ENCODE data around the gene CARD10.
A peak's percentile ranks its signal among the peaks of the same experiment; 100 is the strongest.
"Not testable (repeated sequence)": the region's sequence is repeated elsewhere in the genome, so short reads cannot be mapped to it uniquely, and the experiment has no call there.

Gene CARD10

GRCh38 chr22:37485395-37486223 lies 33.6 kb downstream of the CARD10 start:
- DNase-seq: no peak

- DNase-seq: peak; percentile 89 to 94
Measured at GRCh38 chr22:37484480-37485394, 34.5 kb downstream of the CARD10 start.

DNA sequence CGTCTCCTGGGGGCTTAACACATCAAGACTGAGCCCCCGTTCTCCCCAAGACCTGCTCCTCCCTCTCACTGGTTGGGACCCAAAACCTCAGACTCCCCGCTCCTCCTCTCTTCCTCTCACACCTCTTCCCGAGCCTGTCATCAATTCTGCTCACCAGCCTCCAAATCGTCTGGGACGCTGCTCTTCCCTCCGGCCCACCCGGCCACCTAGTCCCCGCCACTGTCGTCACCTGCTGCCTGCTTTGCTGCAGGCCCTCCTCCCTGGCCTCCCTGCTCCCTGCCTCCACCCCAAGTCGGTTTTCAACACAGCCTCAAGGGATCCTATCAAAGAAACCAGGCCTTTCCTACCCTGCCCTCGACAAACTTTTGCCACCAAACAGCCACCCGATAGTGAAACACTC lies 36.2 kb downstream of the CARD10 start:
- no peak for DNase-seq

DNA sequence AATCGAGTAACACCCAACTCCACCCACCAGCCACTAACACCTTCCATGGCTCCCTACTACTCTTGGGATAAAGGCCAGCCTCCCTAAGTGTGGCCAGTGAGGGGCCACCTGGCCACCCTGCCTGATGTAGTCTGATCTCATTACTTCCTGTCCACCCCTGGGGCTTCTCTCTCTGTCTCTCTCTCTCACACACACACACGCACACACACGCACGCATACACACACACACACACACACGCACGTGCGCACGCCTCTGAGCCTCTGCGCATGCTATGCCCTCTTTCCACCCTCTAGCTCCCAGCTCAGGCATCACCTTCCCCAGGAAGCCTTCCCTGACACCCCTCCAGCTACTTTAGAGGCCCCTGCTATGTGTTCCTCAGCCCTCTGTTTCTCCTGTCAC lies 37.0 kb downstream of the CARD10 start:
- DNase-seq: no peak

DNA sequence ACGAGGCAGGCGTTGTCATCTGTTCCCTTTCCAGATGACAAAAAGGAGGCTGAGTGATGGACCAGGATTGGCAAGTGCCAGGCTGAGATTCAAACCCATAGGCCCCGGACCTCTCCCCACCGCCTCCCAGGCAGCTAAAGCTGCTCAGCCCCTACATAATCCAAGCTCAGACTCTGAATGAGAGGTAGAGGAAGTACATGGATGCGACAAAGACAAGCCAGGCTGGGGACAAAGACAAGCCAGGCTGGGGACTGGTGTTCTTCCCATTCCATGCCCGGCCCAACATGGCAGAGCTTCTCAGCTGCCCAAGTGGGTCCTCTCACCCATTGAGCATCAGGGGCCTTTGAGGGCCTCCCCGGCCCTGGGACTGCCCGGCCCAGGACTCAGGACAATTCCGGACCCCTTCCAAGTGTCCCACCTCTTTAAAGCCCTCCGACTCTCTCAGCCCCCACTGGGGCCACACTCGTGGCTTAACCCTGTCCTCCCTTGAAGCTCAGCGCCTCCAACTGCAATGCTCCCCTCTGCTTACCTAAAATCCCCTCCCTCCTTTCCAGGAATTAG lies 37.8 kb downstream of the CARD10 start:
- no peak for DNase-seq

DNA sequence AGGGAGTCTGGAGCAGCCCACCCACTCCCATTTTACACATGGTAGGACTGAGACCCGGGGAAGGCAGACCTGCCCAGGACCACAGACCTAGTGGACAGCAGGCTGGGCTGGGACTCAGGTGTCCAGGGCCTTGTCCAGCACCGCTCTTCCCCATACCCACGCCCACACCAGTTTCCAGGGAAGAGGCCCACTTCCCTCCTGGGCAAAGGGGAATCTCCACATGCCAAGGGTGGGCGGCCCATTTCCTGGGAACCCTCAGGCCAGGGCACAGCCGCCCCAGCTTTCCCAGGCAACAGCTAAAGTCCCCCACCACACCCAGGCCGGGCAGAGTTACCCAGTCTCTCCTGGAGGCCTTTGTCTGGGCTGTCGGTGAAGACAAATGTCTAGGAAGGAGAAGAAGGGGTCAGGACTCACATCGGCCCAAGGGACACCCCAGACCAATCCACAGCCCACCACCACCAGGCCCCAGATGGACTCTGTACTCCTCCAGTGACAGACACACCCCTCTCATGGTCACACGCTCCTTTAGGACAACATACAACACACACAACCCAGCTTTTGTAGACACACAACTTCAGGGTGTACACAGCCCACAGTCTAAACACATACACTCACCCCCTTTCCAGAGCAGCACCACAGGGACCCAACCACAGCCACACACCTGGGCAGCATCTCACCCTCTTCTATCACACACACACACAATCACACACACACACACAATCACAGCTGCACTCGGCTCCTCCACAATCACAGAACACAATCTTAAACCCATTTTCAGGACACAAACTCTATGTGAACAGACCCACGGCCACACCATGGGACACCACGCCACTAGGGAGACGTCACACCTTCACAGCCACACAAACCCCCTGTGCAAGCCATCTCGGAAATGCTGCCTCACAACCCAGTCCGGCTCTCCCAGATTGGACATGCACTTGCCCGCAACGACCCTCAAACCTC lies 38.5 kb downstream of the CARD10 start:
- DNase-seq: peak in 1 of 2 donors; percentile 19

- DNase-seq: no peak
Measured at GRCh38 chr22:37479196-37479595, 40.0 kb downstream of the CARD10 start.

DNA sequence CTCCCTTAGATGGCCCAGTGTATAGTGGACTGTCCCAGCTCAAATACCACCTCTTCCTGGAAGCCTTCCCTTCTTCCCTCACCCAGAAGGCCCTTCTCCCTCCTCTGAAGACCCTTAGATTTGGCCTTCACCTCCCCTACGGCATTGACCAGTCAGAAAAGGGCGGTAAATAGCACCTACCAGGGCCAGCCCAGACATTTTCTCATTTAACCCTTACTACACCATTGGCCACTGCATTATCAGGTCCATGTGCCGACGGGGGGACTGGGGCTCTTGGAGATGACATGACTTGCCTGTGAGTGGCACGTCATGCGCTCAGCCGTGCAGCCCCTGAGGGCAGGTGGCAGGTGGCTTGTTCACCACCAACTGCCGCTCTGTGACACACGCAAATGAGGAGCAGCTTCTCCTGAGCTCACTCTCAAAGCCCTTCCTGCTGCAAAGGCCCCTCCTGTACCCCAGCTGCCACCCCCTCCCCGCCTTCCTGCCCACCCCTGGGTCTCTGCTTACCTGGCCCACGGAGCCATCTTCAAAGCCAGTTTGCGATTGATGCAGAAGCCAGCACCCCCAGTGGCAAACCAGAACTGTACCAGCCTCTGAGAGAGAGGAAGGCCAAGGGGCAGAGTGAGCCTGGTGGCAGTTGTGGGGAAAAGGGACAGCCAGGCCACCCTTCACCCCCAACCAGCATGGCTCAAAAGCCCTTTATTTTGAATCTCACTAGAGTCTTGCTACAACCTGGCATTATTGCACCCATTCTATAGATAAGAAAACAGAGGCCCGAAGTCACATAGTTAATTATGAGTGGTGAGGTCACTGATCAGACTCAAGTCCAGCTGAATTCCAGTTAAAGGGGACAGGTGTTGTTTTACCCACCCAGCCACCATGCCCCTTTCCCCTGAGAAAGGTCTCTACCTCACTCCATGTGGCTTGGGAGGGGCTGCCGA lies 42.6 kb downstream of the CARD10 start:
- no peak for DNase-seq

- DNase-seq: no peak
Measured at GRCh38 chr22:37474447-37475090, 44.6 kb downstream of the CARD10 start.

- DNase-seq: no peak
Measured at GRCh38 chr22:37473437-37473946, 45.7 kb downstream of the CARD10 start.

- DNase-seq: peak; percentile 15 to 27
Measured at GRCh38 chr22:37472418-37473006, 46.7 kb downstream of the CARD10 start.

DNA sequence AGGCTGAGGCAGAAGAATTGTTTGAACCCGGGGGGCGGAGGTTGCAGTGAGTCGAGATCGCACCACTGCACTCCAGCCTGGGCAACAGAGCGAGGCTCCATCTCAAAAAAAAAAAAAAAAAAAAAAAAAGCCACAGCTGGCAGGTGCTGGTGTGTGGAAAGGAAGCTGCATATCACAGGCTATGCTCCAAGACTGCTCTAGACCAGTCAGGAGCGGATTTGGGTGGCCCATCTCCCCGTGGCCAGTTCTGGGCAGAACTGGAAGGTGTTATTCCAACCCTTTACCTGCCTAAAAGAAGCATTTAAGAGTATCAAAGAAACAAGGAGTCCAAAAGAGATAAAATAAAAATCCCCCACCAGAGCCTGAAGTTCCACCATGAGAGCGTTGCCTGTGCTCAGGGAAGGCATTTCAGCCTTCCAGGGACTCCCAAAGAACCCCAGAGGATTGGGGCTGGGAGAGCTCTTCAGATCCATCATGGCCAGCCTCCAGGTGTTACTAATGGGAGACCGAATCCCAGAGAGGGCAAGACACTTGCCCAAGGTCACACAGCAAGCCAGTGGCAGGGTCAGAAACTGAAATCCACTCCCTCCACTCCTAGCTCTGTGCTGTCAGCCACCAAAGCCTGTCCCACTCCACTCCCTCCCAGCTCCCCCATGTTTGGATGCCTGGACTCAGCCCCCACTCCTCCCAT lies 47.3 kb downstream of the CARD10 start:
- no peak for DNase-seq

GRCh38 chr22:37470087-37470445 lies 49.1 kb downstream of the CARD10 start:
- DNase-seq: no peak

DNA sequence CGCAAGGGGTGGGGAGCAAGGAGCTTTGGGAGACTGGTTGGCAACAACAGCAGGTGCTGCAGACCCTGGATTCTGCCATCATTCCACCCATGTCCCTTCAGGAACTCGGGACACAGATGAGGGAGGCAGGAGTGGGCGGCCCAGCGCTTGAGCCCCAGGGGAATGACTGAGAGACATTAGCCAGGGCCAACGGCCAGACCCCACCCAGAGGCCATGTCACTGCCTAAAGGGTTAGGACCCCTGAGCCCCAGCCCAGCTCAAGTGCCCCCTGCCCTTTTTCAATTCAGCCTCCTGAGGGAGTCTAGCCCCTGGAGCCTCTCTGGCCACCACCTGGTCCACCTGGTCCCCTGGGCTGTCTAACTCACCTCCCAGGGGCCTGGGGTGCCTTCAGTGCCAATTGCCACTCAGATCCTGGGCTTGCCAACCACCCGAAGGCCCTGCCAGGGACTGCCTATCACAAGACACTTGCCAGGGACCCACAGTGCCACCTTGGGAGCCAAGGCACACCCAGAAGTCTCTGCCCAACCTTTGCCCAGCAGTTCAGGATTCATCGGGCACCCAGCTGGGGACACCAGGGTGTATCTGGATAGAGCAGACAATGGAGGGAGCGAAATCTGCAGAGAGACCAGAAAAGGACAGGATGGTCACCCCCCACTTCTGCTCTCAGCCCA lies 49.7 kb downstream of the CARD10 start:
- DNase-seq: no peak

DNA sequence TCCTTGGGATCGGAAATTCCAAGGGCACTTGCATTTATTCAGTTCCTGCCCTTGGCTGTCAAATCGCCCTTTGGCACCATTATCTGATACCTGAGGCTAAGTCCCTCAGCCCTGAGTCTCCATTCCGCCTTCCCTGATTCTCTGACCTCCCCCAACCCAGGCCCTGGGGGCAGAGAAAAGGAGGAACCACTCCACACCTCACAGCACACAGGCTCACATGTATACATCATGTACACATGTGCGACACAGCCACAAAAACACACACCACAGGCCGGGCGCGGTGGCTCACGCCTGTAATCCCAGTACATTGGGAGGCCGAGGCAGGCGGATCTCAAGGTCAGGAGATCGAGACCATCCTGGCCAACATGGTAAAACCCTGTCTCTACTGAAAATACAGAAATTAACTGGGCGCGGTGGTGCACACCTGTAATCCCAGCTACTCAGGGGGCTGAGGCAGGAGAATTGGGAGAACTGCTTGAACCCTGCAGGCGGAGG lies 51.0 kb downstream of the CARD10 start:
- not testable (repeated sequence) for DNase-seq

DNA sequence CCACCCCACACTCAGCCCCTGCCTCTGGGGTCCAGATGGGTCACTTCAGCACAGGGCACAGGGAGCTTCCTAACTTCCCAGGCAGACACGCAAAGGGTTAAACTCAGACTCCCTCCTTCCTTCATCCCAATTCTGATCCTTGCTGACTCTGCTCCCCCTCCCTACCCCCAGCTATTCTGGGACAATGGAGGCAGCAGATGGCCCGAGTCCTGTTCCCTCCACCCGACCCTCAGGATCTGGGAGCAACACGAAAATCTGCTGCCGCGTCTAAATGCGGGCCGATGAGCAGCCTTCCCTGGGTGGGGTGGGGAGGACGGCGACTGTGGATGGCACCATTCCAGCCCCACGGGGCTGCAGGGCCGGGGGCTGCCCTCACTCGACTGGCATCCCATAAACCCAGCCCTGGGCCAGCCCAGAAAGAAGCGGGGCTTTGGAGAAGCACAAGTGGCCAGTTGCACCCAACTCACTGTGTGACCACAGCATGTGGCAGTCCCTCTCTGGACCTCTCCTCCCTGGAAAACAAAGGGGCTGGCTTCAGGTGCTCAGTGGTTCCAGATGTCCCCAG lies 51.7 kb downstream of the CARD10 start:
- DNase-seq: no peak

GRCh38 chr22:37464181-37464580 lies 55.0 kb downstream of the CARD10 start:
- no peak for DNase-seq

GRCh38 chr22:37462983-37463382 lies 56.2 kb downstream of the CARD10 start:
- peak in 1 of 2 donors; percentile 18 for DNase-seq
